Upper lobe of right lung (tissue), 1 donor: ENCODE data around the gene EFHD1. TPM values are rescaled to one million over a fixed set of nuclear protein-coding genes. Genes with fewer than 3 reads are reported as not detected.

Experiments
- ATAC-seq: fragments of 200-7000 bp; cut with Tn5 transposase; one replicate; pipeline ENCODE4 v1.9.1; 2020; ENCODE audit warnings: mild to moderate bottlenecking, moderate library complexity
- DNase-seq: peaks from one replicate; pipeline ENCODE4 v3.0.0-alpha.2; 2020
- H3K27ac ChIP-seq: fragments of 200-600 bp; one replicate; pipeline ENCODE4 v1.8.0; 2022
- H3K27me3 ChIP-seq: fragments of 200-600 bp; one replicate; pipeline ENCODE4 v1.8.0; 2022; ENCODE audit warnings: mild to moderate bottlenecking
- H3K36me3 ChIP-seq: fragments of 200-600 bp; one replicate; pipeline ENCODE4 v1.8.0; 2022
- H3K4me1 ChIP-seq: fragments of 200-600 bp; one replicate; pipeline ENCODE4 v1.8.0; 2022
- H3K4me3 ChIP-seq: fragments of 200-600 bp; one replicate; pipeline ENCODE4 v1.8.0; 2022; ENCODE audit warnings: mild to moderate bottlenecking
- H3K9me3 ChIP-seq: fragments of 200-600 bp; one replicate; pipeline ENCODE4 v1.8.0; 2022
- intact Hi-C: fragments of 100-400 bp; cut with DNase I; formaldehyde crosslinking; loops from one replicate; pipeline ENCODE4 v1.11.0; 2022
- total RNA-seq: library from RNA; stranded (reverse); fragmentation: NEBNext Ultra II Directional; extraction: Animal tissue kit (Norgen Biotek cat#: 25700); gene quantifications from one replicate; pipeline ENCODE4 v1.2.1, GENCODE V29; 2021
- TF ChIP-seq, protein P1 (sequence below): fragments of 200-600 bp; IDR thresholded peaks from one replicate; pipeline ENCODE4 v1.8.0; 2022; ENCODE audit warnings: antibody characterized with exemption
- donor health status: DM: no; HTN: yes; CAD: no; lungs with severe emphysema.

Gene EFHD1
- total RNA-seq, 1 donor from 2014 or later = 10.7 TPM

DNA sequence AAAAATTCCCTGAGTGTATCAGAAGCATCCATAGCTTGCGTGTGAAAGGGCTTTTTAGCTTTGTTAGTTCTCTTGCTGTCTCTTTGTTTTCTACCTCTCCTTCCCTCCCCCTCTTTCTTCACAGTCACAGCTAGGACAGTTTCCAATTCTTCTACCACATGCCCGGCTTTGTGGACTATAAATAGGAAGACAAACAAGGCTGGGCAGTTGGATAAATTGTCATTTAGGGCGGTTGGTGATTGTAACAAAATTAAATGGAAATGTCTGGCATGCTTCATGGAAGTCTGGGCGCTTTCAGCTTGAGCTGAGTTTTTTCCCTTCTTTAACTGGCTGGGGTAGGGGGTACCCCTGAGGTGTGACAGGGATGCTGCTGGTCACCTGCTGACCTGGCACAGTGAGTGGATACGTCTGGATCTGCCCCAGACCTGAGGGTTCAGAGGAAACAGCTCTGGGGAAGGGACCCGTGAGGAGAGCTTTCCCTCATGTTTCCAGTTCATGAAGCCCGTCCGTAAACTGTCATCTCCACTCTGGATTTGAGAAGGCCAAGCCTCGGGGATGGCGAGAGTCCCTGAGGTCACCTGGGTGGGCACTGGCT lies 34.7 kb downstream of the EFHD1 start:
- intact Hi-C loops = no loop called here
- H3K27ac ChIP-seq = no peak overlapping the region

DNA sequence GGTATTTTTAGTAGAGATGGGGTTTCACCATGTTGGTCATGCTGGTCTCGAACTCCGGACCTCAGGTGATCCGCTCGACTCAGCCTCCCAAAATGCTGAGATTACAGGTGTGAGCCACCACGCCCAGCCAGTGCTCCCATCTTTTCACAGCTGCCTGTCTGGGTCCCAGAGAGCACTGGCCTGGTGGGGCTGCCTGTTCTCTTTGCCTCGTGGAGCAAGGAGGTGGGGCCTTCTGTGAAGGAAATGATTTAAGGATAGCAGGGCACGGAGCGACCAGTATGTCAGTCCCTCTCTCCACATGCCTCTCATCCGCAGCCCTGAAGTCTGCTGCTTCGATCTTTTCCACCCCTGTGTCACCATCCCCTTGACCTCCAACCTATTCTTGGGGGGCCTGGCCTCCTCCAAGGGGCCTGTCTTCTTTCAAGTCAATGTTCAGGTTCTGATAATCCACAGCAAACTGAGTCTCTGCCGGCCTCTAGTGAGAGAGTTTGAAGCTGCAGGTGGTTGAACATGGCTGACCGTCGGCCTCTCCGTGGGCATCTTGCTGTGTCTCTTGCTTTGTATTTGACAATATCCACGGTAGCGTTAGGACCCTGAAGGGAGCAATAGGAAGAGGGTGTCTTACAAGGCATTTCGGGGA lies 35.5 kb downstream of the EFHD1 start:
- H3K4me1 ChIP-seq = no peaks in the 10 kb centered on the region
- H3K36me3 ChIP-seq = no peaks in the 10 kb centered on the region
- H3K27me3 ChIP-seq = no peaks in the 10 kb centered on the region
- TF ChIP-seq, protein P1, sequence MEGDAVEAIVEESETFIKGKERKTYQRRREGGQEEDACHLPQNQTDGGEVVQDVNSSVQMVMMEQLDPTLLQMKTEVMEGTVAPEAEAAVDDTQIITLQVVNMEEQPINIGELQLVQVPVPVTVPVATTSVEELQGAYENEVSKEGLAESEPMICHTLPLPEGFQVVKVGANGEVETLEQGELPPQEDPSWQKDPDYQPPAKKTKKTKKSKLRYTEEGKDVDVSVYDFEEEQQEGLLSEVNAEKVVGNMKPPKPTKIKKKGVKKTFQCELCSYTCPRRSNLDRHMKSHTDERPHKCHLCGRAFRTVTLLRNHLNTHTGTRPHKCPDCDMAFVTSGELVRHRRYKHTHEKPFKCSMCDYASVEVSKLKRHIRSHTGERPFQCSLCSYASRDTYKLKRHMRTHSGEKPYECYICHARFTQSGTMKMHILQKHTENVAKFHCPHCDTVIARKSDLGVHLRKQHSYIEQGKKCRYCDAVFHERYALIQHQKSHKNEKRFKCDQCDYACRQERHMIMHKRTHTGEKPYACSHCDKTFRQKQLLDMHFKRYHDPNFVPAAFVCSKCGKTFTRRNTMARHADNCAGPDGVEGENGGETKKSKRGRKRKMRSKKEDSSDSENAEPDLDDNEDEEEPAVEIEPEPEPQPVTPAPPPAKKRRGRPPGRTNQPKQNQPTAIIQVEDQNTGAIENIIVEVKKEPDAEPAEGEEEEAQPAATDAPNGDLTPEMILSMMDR = peak; percentile 24
- H3K27ac ChIP-seq = no peak overlapping the region
- no peak overlapping the region for H3K4me3 ChIP-seq
- no peak for DNase-seq
- intact Hi-C loops = no loop called here
- ATAC-seq = no peak
- no peaks in the 10 kb centered on the region for H3K9me3 ChIP-seq

More for the DNA sequence above, 34.7 kb downstream of the EFHD1 start:
- no peak for DNase-seq
- TF ChIP-seq, protein P1 = no peak
- Histone ChIP-seq H3K27me3 (no peaks in the 10 kb centered on the region), H3K36me3 (no peaks in the 10 kb centered on the region), H3K4me1 (no peaks in the 10 kb centered on the region), H3K4me3 (no peak overlapping the region), H3K9me3 (no peaks in the 10 kb centered on the region)
- no peak for ATAC-seq

DNA sequence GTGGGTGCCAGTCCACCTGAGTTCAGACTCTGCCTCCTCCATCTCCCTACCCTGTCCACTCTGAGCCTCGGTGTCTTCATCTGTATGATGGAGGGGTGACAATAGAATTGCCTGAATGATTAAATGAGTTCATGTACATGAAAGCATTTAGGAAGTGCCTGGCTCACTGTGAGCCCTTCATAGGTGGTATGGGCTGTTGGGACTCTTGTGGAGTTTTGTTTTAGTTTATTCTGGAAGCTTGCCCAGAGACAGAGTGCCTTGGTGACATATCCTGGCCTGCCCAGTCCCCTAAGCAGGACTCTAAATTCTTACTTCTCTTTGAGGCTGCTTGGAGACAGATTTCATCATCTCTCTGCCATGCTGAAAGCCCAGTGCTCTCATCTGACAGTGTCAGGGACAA lies 39.2 kb downstream of the EFHD1 start:
- no peak overlapping the region for H3K4me3 ChIP-seq
- DNase-seq (no peak), ATAC-seq (peak; percentile 78)
- no peak overlapping the region for H3K27ac ChIP-seq
- no peaks in the 10 kb centered on the region for H3K36me3 ChIP-seq
- H3K27me3 ChIP-seq = no peaks in the 10 kb centered on the region
- H3K4me1 ChIP-seq = no peaks in the 10 kb centered on the region
- H3K9me3 ChIP-seq = no peaks in the 10 kb centered on the region
- intact Hi-C loops = no loop called here
- TF ChIP-seq, protein P1 = no peak

DNA sequence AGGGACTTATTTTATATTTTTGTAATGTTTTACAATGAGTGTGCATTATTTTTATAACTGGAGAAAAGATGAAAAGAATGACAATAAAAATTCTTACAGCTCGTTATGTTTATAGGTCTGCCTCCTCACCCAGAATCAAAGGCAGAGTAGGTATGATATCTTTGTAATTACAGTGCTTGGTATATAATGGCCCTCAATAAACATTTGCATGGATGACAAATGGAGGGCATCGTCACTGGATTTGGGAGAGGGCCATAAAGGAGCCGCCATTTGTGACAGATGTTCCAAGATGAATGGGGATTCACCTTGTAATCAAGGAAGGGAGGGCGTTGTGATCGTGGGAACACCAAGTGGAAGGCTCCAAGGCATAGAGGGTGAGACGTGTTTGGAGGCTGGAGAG lies 41.1 kb downstream of the EFHD1 start:
- Histone ChIP-seq H3K9me3 (no peaks in the 10 kb centered on the region), H3K27me3 (no peaks in the 10 kb centered on the region), H3K36me3 (no peaks in the 10 kb centered on the region), H3K27ac (no peak overlapping the region), H3K4me3 (no peak overlapping the region), H3K4me1 (no peaks in the 10 kb centered on the region)
- ATAC-seq (no peak), DNase-seq (no peak)
- TF ChIP-seq, protein P1 = no peak
- intact Hi-C loops = no loop called here

DNA sequence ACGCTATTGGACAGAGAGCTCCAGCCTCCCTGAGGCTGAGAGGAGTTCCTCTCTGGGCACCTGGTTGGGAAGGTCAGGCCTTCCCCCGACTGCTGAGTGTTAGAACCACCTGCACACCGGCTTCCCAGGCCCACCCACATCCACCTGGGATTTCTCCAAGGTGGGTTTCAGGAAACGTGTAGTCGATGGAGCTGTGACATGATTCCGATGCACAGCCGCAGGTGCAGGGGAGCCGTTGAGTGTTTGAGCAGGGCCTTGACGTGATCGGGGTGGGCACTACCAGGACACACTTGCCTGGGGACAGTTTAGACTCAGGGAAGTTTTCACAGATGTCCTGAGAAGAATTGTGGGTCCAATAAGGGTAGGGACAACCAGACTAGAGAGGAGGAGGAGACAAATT lies 42.0 kb downstream of the EFHD1 start:
- Histone ChIP-seq H3K36me3 (no peaks in the 10 kb centered on the region), H3K4me1 (no peaks in the 10 kb centered on the region), H3K4me3 (no peak overlapping the region), H3K9me3 (no peaks in the 10 kb centered on the region), H3K27me3 (no peaks in the 10 kb centered on the region), H3K27ac (no peak overlapping the region)
- ATAC-seq = no peak
- intact Hi-C loops = no loop called here
- DNase-seq = peak; percentile 56
- TF ChIP-seq, protein P1 = no peak
